ENCODE data around the gene CD96. TPM values are rescaled to one million over a fixed set of nuclear protein-coding genes. Genes with fewer than 3 reads are reported as not detected.

CD96 gene
- total RNA-seq, 1 donor from 2014 or later = 0.32 TPM

GRCh38 chr3:111662012-111662411 is 120.0 kb downstream of the CD96 start:
- Histone ChIP-seq H3K9me3 (no peaks in the 10 kb centered on the region), H3K27ac (no peak overlapping the region), H3K27me3 (no peaks in the 10 kb centered on the region), H3K4me1 (no peaks in the 10 kb centered on the region), H3K36me3 (no peaks in the 10 kb centered on the region), H3K4me3 (no peak overlapping the region)
- TF ChIP-seq CTCF (IDR thresholded peaks at IDR 0.05) = no peak
- no peak for DNase-seq (ENCODE audit: low spot score in 2 of 2)
- intact Hi-C loops (cut with DNase I) = no loop called here

GRCh38 chr3:111662907-111663306 is 120.9 kb downstream of the CD96 start:
- no peak for DNase-seq (ENCODE audit: low spot score in 2 of 2)
- intact Hi-C loops (cut with DNase I) = no loop called here
- Histone ChIP-seq H3K4me1 (no peaks in the 10 kb centered on the region), H3K27ac (no peak overlapping the region), H3K9me3 (no peaks in the 10 kb centered on the region), H3K27me3 (no peaks in the 10 kb centered on the region), H3K4me3 (no peak overlapping the region), H3K36me3 (no peaks in the 10 kb centered on the region)
- no peak for TF ChIP-seq CTCF (IDR thresholded peaks at IDR 0.05)

GRCh38 chr3:111666041-111666735 is 124.2 kb downstream of the CD96 start:
- no peak for DNase-seq (ENCODE audit: low spot score in 2 of 2)
- no peaks in the 10 kb centered on the region for H3K9me3 ChIP-seq
- no peaks in the 10 kb centered on the region for H3K4me1 ChIP-seq
- H3K27me3 ChIP-seq = no peaks in the 10 kb centered on the region
- no peak overlapping the region for H3K4me3 ChIP-seq
- intact Hi-C loops (cut with DNase I) = no loop called here
- TF ChIP-seq CTCF (IDR thresholded peaks at IDR 0.05) = no peak
- no peak overlapping the region for H3K27ac ChIP-seq
- no peaks in the 10 kb centered on the region for H3K36me3 ChIP-seq

- no peak for DNase-seq (ENCODE audit: low spot score in 2 of 2)
- Histone ChIP-seq H3K36me3 (no peaks in the 10 kb centered on the region), H3K4me3 (no peak overlapping the region), H3K27ac (no peak overlapping the region), H3K27me3 (no peaks in the 10 kb centered on the region), H3K4me1 (no peaks in the 10 kb centered on the region), H3K9me3 (no peaks in the 10 kb centered on the region)
- intact Hi-C loops (cut with DNase I) = no loop called here
- TF ChIP-seq CTCF (IDR thresholded peaks at IDR 0.05) = no peak
Measured at GRCh38 chr3:111667170-111667569, 125.2 kb downstream of the CD96 start.

- Histone ChIP-seq H3K27ac (no peak overlapping the region), H3K4me1 (no peaks in the 10 kb centered on the region), H3K4me3 (no peak overlapping the region), H3K36me3 (no peaks in the 10 kb centered on the region), H3K27me3 (no peaks in the 10 kb centered on the region), H3K9me3 (no peaks in the 10 kb centered on the region)
- TF ChIP-seq CTCF (IDR thresholded peaks at IDR 0.05) = no peak
- DNase-seq (ENCODE audit: low spot score in 2 of 2) = peak; percentile 29 to 69
- intact Hi-C loops (cut with DNase I) = loop anchor here (2.0 kb wide), 4 partner anchors 23 to 345 kb away; no protein-coding TSS in a partner anchor
Measured at GRCh38 chr3:111667621-111668239, 125.7 kb downstream of the CD96 start.

Measured in ascending aorta (tissue), 2 donors.